HepG2 (cell line): ENCODE data around the gene MYL6B. TPM values are rescaled to one million over a fixed set of nuclear protein-coding genes. Genes with fewer than 3 reads are reported as not detected.
A peak's percentile ranks its signal among the peaks of the same experiment; 100 is the strongest.

ENCODE experiments used
- ATAC-seq: fragments of 200-7000 bp; cut with Tn5 transposase; 3 replicates; pipeline ENCODE4 v1.9.1; 2020; ENCODE audit warnings: mild to moderate bottlenecking, moderate library complexity
- BruUV-seq: library from RNA; stranded (reverse); fragments of 400-500 nt; replicated peaks from 2 replicates; lab custom pipeline; 2021; lab: Mats Ljungman, UMichigan
- CTCF ChIA-PET: fragments of 300-600 bp; formaldehyde crosslinking; extraction: SDS; loops from one replicate; lab custom pipeline; 2021; ENCODE audit warnings: low total read pairs, inconsistent platforms, low intra/inter-chr PET ratio; lab: Yijun Ruan, JAX
- POLR2A ChIA-PET: fragments of 350-600 bp; sonication (Branson Sonifier 250); formaldehyde crosslinking; loops from one replicate; lab custom pipeline; 2020; ENCODE audit warnings: antibody characterized with exemption, inconsistent platforms; lab: Yijun Ruan, JAX
- DNase-seq: peaks from one replicate; pipeline ENCODE4 v3.0.0-alpha.2; 2015; ENCODE audit warnings: low spot score
- FAIRE-seq: peaks from 3 replicates; lab custom pipeline; 2011; peaks lifted over from hg19 to GRCh38; lab: Jason Lieb, UNC
- H2AFZ ChIP-seq: one replicate; pipeline ENCODE4 v1.6.1; 2011; ENCODE audit warnings: low read length, inconsistent platforms
- H3K27ac ChIP-seq: fragments of 300-600 bp; 3 replicates; pipeline ENCODE4 v1.8.0; 2011; ENCODE audit warnings: mixed run types, mild to moderate bottlenecking, mixed read lengths, low read length, inconsistent platforms; ENCODE audit not compliant: insufficient read depth; ENCODE audit errors: extremely low read length
- H3K27me3 ChIP-seq, 2 experiments: fragments of 200-600 bp in 1 of 2; 2 replicates in 1 of 2; 3 replicates in 1 of 2; pipeline versions ENCODE4 v1.6.0 to v1.8.0; 2011; ENCODE audit warnings: low read length in 2 of 2, mild to moderate bottlenecking in 2 of 2, moderate library complexity in 2 of 2, inconsistent platforms in 1 of 2; ENCODE audit not compliant: insufficient read depth in 2 of 2, control insufficient read depth in 1 of 2
- H3K36me3 ChIP-seq, 2 experiments: fragments of 200-600 bp in 1 of 2; replicated peaks in 1 of 2; 2 replicates in 1 of 2; 3 replicates in 1 of 2; pipeline versions ENCODE4 v1.5.1 to v1.8.0; 2011; ENCODE audit warnings: low read length in 2 of 2, inconsistent platforms in 1 of 2; ENCODE audit not compliant: insufficient read depth in 2 of 2, control insufficient read depth in 1 of 2
- H3K4me1 ChIP-seq: 2 replicates; pipeline ENCODE4 v1.5.1; 2012; ENCODE audit warnings: low read length, inconsistent platforms; ENCODE audit not compliant: insufficient read depth
- H3K4me2 ChIP-seq: 2 replicates; pipeline ENCODE4 v1.6.0; 2011; ENCODE audit warnings: low read depth, low read length, inconsistent platforms
- H3K4me3 ChIP-seq, 3 experiments: fragments of 200-600 bp in 1 of 3; sonication (generic), shearing (Covaris generic) in 1 of 3; replicated peaks in 1 of 3; 2 replicates each; pipeline ENCODE4 v1.5.1; 2011 to 2016; ENCODE audit warnings: low read length in 3 of 3, inconsistent platforms in 2 of 3, low read depth in 2 of 3, mild to moderate bottlenecking in 2 of 3, control low read depth in 1 of 3, mixed read lengths in 1 of 3; ENCODE audit not compliant: insufficient read depth in 1 of 3
- H3K79me2 ChIP-seq: one replicate; pipeline ENCODE4 v1.6.1; 2011; ENCODE audit warnings: low read length, inconsistent platforms; ENCODE audit not compliant: insufficient read depth
- H3K9ac ChIP-seq: 2 replicates; pipeline ENCODE4 v1.6.0; 2011; ENCODE audit warnings: mild to moderate bottlenecking, low read depth, low read length, inconsistent platforms; ENCODE audit not compliant: insufficient read depth
- H3K9me3 ChIP-seq: 2 replicates; pipeline ENCODE4 v1.5.1; 2012; ENCODE audit warnings: mild to moderate bottlenecking, low read length
- H4K20me1 ChIP-seq: 2 replicates; pipeline ENCODE4 v1.6.0; 2011; ENCODE audit warnings: inconsistent platforms, mild to moderate bottlenecking, low read length, moderate library complexity; ENCODE audit not compliant: insufficient read depth
- ATF1 ChIP-seq: IDR thresholded peaks from 2 replicates; pipeline ENCODE4 v1.6.1; 2016; ENCODE audit warnings: mild to moderate bottlenecking, control low read depth
- BHLHE40 ChIP-seq: IDR thresholded peaks from 2 replicates; pipeline ENCODE4 v1.6.1; 2011; ENCODE audit warnings: low read length, improper control_type of control experiment
- FLYWCH1 ChIP-seq: sonication (generic); formaldehyde crosslinking; IDR thresholded peaks from 2 replicates; pipeline ENCODE4 v1.8.1; 2023; ENCODE audit warnings: mild to moderate bottlenecking, missing genetic modification reagents
- GZF1 ChIP-seq: sonication (generic); formaldehyde crosslinking; IDR thresholded peaks from 2 replicates; pipeline ENCODE4 v1.5.1; 2020; ENCODE audit warnings: mild to moderate bottlenecking, missing genetic modification reagents
- IKZF4 ChIP-seq: sonication (generic); formaldehyde crosslinking; IDR thresholded peaks from 2 replicates; pipeline ENCODE4 v1.5.1; 2020; ENCODE audit warnings: borderline replicate concordance, mild to moderate bottlenecking, low read depth, missing genetic modification reagents; ENCODE audit errors: not compliant biosample characterization
- KLF13 ChIP-seq: sonication (generic); formaldehyde crosslinking; IDR thresholded peaks from 2 replicates; pipeline ENCODE4 v1.4.0; 2020; ENCODE audit warnings: mild to moderate bottlenecking, missing genetic modification reagents
- KMT2B ChIP-seq: IDR thresholded peaks from 2 replicates; pipeline ENCODE4 v1.6.1; 2016; ENCODE audit warnings: missing genetic modification reagents, missing compliant biosample characterization
- MAFG ChIP-seq: sonication (generic); formaldehyde crosslinking; IDR thresholded peaks from 2 replicates; pipeline ENCODE4 v1.5.1; 2020; ENCODE audit warnings: mild to moderate bottlenecking, missing genetic modification reagents
- PCBP2 ChIP-seq: fragments of 200-400 bp; formaldehyde crosslinking; optimal IDR thresholded peaks from 2 replicates; pipeline ENCODE3; 2018; ENCODE audit warnings: low read length, low read depth; ENCODE audit not compliant: poor library complexity, severe bottlenecking
- REXO4 ChIP-seq: sonication (generic); formaldehyde crosslinking; IDR thresholded peaks from 2 replicates; pipeline ENCODE4 v1.8.0; 2022; ENCODE audit warnings: missing genetic modification reagents, mild to moderate bottlenecking, borderline replicate concordance
- SMAD9 ChIP-seq: sonication (generic); formaldehyde crosslinking; IDR thresholded peaks from 2 replicates; pipeline ENCODE4 v1.5.1; 2020; ENCODE audit warnings: mild to moderate bottlenecking, missing genetic modification reagents
- TEAD2 ChIP-seq: sonication (generic); formaldehyde crosslinking; IDR thresholded peaks from 2 replicates; pipeline ENCODE4 v1.9.0; 2021; ENCODE audit warnings: missing genetic modification reagents
- ZFP82 ChIP-seq: sonication (generic); formaldehyde crosslinking; IDR thresholded peaks from 2 replicates; pipeline ENCODE4 v1.5.1; 2020; ENCODE audit warnings: mild to moderate bottlenecking, missing genetic modification reagents, borderline replicate concordance
- ZNF563 ChIP-seq: sonication (generic); formaldehyde crosslinking; IDR thresholded peaks from 2 replicates; pipeline ENCODE4 v1.8.0; 2022; ENCODE audit warnings: mild to moderate bottlenecking, moderate library complexity, missing genetic modification reagents
- WGBS: methylation state at CpG from one replicate; pipeline ENCODE4 v1.1.6; 2017; ENCODE audit warnings: low lambda C conversion rate; 5-methylcytosine and 5-hydroxymethylcytosine counted together
- in situ Hi-C: cut with HindIII; loops from 2 replicates; pipeline ENCODE4 v1.10.0; 2017; ENCODE audit warnings: low pct_unique_long_range_greater_than_20kb; ENCODE audit not compliant: extremely low pct_ligation_motif_present
- intact Hi-C: fragments of 100-400 bp; cut with micrococcal nuclease; formaldehyde crosslinking; loops from one replicate; pipeline ENCODE4 v1.10.0; 2022; ENCODE audit not compliant: unreplicated experiment
- polyA plus RNA-seq, 8 experiments: library from polyadenylated mRNA; depleted of rRNA in 3 of 8; stranded (reverse) in 7 of 8; unstranded in 1 of 8; fragments of >200 nt; fragmentation: Illumina TruSeq in 4 of 8; extraction: Trizol in 4 of 8; gene quantifications; 2 replicates each; pipeline versions ENCODE4 v1.2.1 to v1.2.3, GENCODE V29; 2011 to 2016; ENCODE audit warnings: low read depth in 4 of 8, missing spikeins in 1 of 8, mixed read lengths in 1 of 8; ENCODE audit not compliant: insufficient read depth in 1 of 8
- total RNA-seq, 5 experiments: library from RNA; depleted of rRNA; stranded (reverse); fragments of >200 nt; fragmentation: Illumina TruSeq; extraction: Trizol; gene quantifications; 2 replicates each; pipeline ENCODE4 v1.2.3, GENCODE V29; 2016; ENCODE audit warnings: low read depth in 1 of 5
- TF ChIP-seq, protein P1 (sequence below): sonication (generic); formaldehyde crosslinking; IDR thresholded peaks from 2 replicates; pipeline ENCODE4 v1.4.0; 2020; ENCODE audit warnings: missing genetic modification reagents, borderline replicate concordance
- TF ChIP-seq, protein P2 (sequence below): IDR thresholded peaks from 2 replicates; pipeline ENCODE4 v1.6.1; 2016; ENCODE audit warnings: missing genetic modification reagents, missing compliant biosample characterization
- TF ChIP-seq, protein P3 (sequence below): fragments of 450-650 bp; IDR thresholded peaks from 2 replicates; pipeline ENCODE4 v1.6.1; 2017; ENCODE audit warnings: mild to moderate bottlenecking
- TF ChIP-seq, protein P4 (sequence below): sonication (generic); formaldehyde crosslinking; IDR thresholded peaks from 2 replicates; pipeline ENCODE4 v1.5.0; 2020; ENCODE audit warnings: missing genetic modification reagents

Gene MYL6B
- total and polyA plus RNA-seq, 2 of the 13 experiments (the other 11 are each of a cell fraction or from before 2014, with no cell fraction given), result 75.7 to 88.7 TPM

DNA sequence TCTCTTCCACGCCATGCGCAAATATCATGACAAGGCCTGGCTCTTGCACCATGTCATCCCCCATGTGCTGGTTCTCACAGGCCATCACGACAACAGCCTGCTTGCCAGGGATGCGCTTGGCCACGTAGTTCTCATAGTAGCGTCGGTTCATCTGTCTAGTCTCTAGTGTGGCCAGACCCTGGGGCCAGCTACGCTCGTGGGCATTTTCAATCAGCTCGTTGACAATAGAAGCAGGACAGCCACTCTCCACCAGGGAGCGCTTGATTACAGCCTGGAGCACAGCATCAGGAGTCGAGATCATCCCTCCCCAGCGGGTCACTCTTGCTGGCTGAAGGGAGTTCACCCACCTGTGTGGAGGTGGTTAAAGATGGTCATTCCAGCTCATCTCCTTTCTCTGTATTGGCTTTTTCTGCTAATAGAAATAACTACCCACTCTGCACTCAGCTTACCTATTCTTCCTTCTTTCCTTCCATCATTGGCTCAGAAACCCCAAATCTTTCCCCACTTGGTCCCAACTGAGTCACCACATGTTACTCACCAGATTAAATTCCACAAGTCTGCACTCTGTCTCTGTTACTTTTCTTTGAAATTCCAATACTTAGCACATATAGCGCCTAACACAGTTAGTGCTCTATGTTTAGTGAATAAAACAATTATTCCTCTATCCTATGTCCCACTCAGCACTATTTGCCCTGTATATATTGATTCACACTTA lies 54.2 kb downstream of the MYL6B start:
- in situ Hi-C loops, result no loop called here
- BruUV-seq, result no TSS peak
- H3K27ac ChIP-seq, result no peak overlapping the region
- no peak for TF ChIP-seq TEAD2 (CRISPR knock-in tag)
- no peak for TF ChIP-seq ATF1
- no peak for TF ChIP-seq ZFP82 (CRISPR knock-in tag)
- TF ChIP-seq ZNF563 (CRISPR knock-in tag), result no peak
- TF ChIP-seq GZF1 (CRISPR knock-in tag), result no peak
- no peak for TF ChIP-seq BHLHE40
- no peak for TF ChIP-seq REXO4 (CRISPR knock-in tag)
- TF ChIP-seq PCBP2, result no peak
- TF ChIP-seq, protein P1, sequence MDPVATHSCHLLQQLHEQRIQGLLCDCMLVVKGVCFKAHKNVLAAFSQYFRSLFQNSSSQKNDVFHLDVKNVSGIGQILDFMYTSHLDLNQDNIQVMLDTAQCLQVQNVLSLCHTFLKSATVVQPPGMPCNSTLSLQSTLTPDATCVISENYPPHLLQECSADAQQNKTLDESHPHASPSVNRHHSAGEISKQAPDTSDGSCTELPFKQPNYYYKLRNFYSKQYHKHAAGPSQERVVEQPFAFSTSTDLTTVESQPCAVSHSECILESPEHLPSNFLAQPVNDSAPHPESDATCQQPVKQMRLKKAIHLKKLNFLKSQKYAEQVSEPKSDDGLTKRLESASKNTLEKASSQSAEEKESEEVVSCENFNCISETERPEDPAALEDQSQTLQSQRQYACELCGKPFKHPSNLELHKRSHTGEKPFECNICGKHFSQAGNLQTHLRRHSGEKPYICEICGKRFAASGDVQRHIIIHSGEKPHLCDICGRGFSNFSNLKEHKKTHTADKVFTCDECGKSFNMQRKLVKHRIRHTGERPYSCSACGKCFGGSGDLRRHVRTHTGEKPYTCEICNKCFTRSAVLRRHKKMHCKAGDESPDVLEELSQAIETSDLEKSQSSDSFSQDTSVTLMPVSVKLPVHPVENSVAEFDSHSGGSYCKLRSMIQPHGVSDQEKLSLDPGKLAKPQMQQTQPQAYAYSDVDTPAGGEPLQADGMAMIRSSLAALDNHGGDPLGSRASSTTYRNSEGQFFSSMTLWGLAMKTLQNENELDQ (CRISPR knock-in tag), result no peak
- no peak for TF ChIP-seq MAFG (CRISPR knock-in tag)
- 0 out of 2 replicates have a peak, but pooled peaks have one; percentile 31 for TF ChIP-seq KMT2B (CRISPR knock-in tag)
- TF ChIP-seq IKZF4 (CRISPR knock-in tag), result no peak
- no peak for TF ChIP-seq FLYWCH1
- TF ChIP-seq, protein P2, sequence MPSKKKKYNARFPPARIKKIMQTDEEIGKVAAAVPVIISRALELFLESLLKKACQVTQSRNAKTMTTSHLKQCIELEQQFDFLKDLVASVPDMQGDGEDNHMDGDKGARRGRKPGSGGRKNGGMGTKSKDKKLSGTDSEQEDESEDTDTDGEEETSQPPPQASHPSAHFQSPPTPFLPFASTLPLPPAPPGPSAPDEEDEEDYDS (CRISPR knock-in tag), result no peak
- no peak for TF ChIP-seq KLF13 (CRISPR knock-in tag)
- TF ChIP-seq, protein P3, sequence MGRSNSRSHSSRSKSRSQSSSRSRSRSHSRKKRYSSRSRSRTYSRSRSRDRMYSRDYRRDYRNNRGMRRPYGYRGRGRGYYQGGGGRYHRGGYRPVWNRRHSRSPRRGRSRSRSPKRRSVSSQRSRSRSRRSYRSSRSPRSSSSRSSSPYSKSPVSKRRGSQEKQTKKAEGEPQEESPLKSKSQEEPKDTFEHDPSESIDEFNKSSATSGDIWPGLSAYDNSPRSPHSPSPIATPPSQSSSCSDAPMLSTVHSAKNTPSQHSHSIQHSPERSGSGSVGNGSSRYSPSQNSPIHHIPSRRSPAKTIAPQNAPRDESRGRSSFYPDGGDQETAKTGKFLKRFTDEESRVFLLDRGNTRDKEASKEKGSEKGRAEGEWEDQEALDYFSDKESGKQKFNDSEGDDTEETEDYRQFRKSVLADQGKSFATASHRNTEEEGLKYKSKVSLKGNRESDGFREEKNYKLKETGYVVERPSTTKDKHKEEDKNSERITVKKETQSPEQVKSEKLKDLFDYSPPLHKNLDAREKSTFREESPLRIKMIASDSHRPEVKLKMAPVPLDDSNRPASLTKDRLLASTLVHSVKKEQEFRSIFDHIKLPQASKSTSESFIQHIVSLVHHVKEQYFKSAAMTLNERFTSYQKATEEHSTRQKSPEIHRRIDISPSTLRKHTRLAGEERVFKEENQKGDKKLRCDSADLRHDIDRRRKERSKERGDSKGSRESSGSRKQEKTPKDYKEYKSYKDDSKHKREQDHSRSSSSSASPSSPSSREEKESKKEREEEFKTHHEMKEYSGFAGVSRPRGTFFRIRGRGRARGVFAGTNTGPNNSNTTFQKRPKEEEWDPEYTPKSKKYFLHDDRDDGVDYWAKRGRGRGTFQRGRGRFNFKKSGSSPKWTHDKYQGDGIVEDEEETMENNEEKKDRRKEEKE, result no peak
- TF ChIP-seq SMAD9, result no peak
- TF ChIP-seq, protein P4, sequence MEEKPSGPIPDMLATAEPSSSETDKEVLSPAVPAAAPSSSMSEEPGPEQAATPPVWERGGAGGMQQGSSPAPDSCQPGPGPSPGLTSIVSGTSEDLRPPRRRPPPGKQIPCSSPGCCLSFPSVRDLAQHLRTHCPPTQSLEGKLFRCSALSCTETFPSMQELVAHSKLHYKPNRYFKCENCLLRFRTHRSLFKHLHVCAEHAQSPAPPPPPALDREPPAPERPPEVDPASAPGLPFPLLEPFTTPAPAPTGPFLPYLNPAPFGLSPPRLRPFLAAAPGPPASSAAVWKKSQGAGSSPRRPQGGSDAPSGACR (CRISPR knock-in tag), result no peak

More for the DNA sequence above, 54.2 kb downstream of the MYL6B start:
- 76% methylated on average over 11 of the region's 14 CpGs for WGBS
- ATAC-seq, result peak; percentile 96
- ChIA-PET CTCF (interaction anchor here (1.3 to 1.7 kb wide), 2 partner anchors 17 to 52 kb away, joined by 5 to 15 read pairs; partner anchors contain the start of genes ANKRD52 and NABP2), POLR2A (interaction anchor here (0.7 to 3.6 kb wide), 9 partner anchors 9 to 154 kb away, joined by 3 to 34 read pairs (median 5); partner anchors contain the start of genes ANKRD52, COQ10A, RNF41 and STAT2)
- Histone ChIP-seq H4K20me1 (no peaks in the 10 kb centered on the region), H3K27me3 (no peaks in the 10 kb centered on the region), H3K4me3 (no peak overlapping the region), H3K79me2 (no peaks in the 10 kb centered on the region), H3K9ac (no peak overlapping the region), H2AFZ (no peak overlapping the region), H3K4me1 (no peaks in the 10 kb centered on the region), H3K4me2 (no peak overlapping the region), H3K9me3 (no peaks in the 10 kb centered on the region), H3K36me3 (peaks cover 23 to 51% of the 10 kb centered on the region in 2 experiments)
- DNase-seq, result peak; percentile 56
- intact Hi-C loops, result loop anchor here (2.0 kb wide), 1 partner anchor 14 kb away; the partner anchor contains the start of gene RNF41
- FAIRE-seq, result peak; percentile 87
